GM21717 (cell line): ENCODE results near the gene RABEP2.
"Not testable (repeated sequence)": the region's sequence is repeated elsewhere in the genome, so short reads cannot be mapped to it uniquely, and the experiment has no call there.

Source experiments
- ATAC-seq: cut with Tn5 transposase; IDR thresholded peaks from one replicate; pipeline ENCODE4 v1.9.1; 2021; ENCODE audit warnings: mild to moderate bottlenecking, moderate library complexity; ENCODE audit not compliant: unreplicated experiment

The RABEP2 gene, protein sequence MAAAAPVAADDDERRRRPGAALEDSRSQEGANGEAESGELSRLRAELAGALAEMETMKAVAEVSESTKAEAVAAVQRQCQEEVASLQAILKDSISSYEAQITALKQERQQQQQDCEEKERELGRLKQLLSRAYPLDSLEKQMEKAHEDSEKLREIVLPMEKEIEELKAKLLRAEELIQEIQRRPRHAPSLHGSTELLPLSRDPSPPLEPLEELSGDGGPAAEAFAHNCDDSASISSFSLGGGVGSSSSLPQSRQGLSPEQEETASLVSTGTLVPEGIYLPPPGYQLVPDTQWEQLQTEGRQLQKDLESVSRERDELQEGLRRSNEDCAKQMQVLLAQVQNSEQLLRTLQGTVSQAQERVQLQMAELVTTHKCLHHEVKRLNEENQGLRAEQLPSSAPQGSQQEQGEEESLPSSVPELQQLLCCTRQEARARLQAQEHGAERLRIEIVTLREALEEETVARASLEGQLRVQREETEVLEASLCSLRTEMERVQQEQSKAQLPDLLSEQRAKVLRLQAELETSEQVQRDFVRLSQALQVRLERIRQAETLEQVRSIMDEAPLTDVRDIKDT

DNA sequence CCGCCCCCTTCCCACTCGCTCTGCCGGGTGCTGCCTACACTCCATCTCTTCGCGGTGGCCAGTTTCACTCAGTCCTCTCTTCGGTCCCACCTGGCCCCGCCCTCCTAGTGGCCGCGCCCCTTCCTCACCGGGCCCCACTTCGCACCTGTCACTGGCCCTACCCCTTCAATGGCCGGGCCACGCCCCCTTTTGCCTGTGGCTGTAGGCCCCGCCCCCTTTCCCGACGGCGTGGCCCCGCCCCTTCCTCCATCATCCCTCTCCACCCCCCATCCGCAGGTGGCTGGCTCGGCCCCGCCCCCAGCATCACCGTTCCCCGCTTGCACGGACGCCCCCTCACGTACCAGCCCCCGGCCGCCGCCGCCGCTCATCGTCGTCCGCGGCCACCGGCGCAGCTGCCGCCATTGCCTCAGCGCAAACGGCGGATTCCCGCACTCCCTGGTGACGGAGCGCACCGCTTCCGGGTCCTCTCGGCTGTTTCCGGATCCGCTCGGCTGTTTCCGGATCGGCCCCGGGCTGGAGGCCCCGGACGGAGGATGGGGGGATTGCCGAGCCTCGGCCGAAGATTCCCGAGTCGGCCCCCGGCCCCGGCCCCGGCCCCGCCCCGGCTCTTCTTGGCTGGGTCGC lies at the start of gene RABEP2:
Gene RABEP2, minus strand, starts transcription at position 477 of the 624 bp plus-strand sequence. Its CDS starts 75 bp downstream, at position 402.
- peak; percentile 45 for ATAC-seq

DNA sequence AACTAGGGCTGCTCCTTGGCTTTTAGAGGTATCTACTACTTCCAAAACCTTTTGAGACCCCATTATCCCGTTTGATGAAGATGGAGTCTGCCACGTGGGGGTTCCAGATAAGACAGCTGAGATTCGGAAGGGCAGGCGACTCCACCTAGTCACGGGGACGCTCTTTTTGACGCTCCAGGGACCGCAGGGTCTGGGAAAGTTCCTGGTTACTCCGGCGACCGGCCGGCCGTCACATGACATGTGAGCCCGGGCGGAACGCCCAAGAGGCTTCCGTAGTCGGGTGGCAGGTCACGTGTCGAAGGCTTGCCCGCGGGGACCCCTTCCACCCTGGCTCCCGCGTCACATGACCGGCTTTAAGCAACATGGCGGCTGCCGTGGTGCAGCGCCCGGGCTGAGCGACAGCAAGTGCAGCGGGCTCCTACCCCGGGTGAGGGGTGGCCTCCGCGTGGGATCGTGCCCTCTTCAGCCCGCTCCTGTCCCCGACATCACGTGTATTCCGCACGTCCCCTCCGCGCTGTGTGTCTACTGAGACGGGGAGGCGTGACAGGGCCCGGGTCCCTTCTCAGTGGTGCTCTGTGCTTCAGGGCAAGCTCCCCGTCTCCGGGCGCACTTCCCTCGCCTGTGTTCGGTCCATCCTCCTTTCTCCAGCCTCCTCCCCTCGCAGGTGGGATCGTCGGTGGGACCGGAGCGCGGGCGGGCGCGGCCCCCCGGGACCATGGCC lies 49.6 kb upstream of the RABEP2 start, which contains the start of gene SPNS1:
Gene SPNS1, plus strand, starts transcription at position 342 of the 721 bp plus-strand sequence. Its CDS starts 374 bp downstream, at position 716.
- peak; percentile 65 for ATAC-seq

DNA sequence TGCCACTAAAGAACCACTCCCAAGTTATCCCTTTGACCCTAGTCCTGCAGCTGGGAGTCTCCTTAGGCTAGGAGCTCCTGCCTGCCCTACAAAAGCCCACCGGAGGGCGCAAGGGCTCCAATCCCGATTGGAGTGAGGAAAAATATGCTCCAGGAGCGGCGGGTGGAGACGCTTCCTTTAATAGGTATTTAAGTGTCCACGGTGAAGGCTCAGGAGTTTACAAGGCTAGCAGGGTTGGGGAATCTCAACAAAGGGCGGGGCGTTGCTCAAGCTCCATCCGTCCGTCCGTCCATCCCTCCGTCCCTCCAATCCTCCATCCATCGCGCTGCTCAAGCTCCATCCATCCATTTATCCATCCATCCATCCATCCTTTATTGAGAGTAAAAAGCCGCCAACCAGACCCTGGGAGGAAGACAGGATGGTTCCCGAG lies 49.0 kb upstream of the RABEP2 start:
- peak; percentile 6 for ATAC-seq

DNA sequence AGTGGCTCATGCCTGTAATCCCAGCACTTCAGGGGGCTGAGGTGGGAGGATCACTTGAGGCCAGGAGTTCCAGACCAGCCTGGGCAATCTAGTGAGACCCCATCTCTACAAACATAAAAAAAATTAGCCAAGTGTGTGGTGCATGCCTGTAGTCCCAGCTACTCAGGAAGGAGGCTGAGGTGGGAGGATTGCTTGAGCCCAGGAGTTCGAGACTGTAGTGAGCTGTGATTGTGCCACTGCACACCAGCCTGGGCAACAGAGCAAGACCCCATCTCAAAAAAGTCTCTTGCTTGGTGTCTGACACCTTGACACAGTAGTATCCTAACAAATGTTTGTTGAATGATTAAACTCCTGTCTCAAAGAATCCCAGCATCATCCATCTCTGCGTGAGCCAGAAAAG lies 44.7 kb upstream of the RABEP2 start:
- ATAC-seq, result not testable (repeated sequence)

DNA sequence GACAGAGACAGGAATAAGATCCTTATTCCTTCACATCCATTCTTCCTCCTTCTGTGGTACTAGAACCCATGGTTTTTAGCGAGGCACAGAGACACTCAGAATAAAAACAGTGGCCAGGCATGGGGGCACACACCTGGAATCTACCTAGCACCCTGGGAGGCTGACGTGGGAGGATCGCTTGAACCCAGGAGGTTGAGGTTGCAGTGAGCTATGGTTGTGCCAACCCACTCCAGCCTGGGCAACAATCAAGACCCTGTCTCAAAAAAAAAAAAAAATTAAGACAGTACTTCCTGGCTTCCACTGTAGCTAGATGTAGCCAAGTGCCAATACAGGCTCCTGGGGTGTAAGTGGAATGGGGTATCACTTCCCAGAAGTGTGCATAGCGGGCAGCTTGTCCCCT lies 42.1 kb upstream of the RABEP2 start:
- no peak for ATAC-seq

DNA sequence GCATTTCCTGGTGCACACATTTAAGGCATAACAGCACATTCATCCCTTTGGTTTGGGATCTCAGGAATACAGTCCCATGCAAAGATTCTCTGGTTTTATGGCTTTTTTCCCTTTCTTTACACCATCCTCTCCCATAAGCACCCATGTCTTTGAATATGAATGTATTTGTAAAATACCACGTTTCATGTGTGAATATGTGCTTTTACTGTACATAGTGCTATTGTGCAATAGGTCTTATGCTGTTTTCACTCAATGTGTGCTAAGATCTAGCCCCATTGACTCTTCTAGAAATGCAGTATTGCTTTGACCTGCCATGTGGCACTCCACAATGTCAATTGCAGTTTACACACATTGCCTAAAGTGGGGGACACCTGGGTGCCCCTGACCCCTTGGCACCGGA lies 39.5 kb upstream of the RABEP2 start:
- no peak for ATAC-seq

DNA sequence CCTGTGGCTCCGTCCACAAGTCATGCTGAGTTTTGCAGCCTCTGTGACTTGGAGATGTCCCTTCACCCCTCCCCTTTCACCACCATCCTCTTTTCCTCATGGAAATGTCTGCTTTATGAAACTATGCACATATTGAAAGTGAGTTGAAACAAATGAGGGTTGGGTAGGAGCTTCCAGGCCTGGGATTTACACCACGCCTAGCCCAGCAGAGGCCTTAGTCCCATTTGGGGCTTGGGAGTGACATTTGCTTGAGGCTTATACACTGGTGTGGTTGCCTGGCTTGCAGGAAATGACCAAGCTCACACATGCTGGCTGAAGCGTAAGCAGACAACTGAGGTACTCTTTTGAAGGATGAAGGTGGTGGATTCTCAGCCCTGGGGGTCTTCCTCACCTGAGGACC lies 39.0 kb upstream of the RABEP2 start:
- no peak for ATAC-seq

DNA sequence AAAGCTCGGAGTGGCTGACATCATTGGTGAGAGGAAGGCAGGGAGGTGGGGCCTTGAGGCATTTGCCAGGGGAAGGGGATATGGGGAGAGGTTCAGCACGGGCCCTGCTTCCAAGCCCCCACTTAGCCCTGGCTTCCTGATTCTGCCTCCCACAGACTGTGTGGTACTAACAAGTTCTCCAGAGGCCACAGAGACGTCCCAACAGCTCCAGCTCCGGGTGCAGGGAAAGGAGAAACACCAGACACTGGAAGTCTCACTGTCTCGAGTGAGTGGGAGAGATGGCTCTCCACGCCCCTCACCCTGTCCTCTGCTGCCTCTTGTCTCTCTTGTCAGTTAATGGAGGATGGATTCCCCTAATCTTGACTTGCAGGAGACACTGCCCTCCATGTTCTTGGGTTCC lies 33.8 kb upstream of the RABEP2 start:
- no peak for ATAC-seq

DNA sequence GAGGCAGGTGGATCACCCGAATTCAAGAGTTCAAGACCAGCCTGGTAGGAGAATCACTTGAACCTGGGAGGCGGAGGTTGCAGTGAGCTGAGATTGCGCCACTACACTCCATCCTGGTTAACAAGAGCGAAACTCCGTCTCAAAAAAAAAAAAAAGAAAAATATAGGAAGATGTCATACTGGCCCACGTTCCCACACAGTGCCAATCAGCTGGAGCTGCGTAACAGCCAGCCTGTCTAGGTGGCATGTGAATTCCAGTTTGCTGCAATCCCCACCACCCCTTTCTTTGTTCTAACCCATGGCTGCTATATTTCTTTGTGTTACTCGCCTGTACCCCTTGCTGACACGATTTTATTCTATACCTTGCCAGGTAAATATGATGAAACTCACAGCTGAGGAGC lies 33.2 kb upstream of the RABEP2 start:
- no peak for ATAC-seq

DNA sequence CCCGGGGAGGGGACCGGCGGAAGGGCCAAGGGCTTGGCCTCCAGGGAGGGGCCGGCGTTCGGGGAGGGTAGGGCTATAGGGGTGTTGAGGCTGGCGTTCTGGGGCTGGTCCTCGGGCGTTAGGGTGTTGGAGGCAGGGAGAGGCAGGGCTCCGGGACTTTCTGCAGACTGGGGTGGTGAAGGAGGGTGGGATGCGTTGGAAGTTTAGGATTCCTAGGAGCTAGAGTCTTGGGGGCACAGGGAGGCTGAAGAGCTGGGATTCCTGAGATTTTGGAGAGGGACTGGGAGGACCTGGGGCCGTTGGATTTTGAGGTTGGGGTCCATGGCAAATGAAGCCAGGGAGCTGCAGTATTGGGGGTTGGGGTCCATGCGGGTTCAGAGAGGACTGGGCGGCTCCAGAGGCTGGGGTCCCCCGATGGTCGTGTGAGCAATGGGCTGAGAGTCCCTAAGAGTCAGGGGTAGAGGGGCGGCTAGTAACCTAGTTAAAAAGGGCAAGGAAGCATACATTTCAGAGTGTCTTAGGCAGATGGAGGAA lies 26.4 kb upstream of the RABEP2 start:
- ATAC-seq, result no peak

DNA sequence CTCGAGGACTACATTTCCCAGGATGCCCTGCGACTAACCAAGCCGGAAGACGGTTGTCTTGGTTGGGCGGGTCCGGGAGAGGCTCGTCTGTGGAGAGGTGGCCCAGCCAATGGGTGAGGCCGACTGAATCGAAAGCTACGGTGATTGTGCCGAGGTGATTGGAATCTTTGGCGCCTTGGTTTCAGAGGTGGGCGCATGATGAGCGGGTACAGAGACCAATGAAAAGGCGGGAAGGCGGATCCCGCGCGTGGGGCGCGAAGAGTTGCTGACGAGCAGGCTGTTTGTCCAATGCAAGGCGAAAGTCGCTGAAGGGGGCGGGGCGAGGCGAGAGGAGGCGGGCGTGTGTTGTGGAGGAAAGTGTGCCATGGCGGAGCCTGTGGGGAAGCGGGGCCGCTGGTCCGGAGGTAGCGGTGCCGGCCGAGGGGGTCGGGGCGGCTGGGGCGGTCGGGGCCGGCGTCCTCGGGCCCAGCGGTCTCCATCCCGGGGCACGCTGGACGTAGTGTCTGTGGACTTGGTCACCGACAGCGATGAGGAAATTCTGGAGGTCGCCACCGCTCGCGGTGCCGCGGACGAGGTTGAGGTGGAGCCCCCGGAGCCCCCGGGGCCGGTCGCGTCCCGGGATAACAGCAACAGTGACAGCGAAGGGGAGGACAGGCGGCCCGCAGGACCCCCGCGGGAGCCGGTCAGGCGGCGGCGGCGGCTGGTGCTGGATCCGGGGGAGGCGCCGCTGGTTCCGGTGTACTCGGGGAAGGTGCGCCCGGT lies 25.8 kb upstream of the RABEP2 start, which contains the start of gene NFATC2IP:
Gene NFATC2IP, plus strand, starts transcription at position 290 of the 762 bp plus-strand sequence. Its CDS starts 75 bp downstream, at position 365.
- peak; percentile 90 for ATAC-seq

DNA sequence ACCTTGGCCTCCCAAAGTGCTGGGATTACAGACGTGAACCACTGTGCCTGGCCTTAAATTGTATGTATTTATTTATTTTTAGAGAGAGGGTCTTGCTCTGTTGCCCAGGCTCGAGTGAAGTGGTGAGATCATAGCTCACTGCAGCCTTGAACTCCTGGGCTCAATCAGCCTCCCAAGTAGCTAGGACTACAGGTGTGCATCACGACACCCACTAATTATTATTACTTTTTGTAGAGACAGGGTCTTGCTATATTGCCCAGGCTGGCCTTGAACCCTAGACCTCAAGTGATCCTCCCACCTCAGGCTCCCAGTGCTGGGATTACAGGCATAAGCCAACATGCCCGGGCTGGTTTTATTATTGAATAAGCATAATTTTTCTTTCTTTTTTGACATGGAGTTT lies 21.6 kb upstream of the RABEP2 start:
- no peak for ATAC-seq

DNA sequence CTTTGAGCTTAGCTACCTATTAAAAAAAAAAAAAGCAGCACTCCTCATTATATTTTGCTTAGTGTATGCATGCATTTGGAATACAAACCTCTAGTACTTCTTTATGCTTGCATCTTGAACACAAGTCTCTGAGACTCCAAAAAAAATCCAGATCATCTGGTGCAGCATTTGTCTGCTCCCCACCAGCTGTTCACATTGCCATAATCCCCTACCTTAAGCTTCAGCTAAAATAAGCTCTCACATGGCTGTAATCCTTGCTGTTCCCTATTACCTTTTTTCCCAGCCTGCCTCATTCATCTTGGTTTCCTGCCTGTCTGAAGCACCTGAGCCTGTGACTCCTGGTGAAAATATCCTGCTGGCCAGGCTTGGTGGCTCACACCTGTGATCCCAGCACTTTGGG lies 18.2 kb upstream of the RABEP2 start:
- ATAC-seq, result no peak

DNA sequence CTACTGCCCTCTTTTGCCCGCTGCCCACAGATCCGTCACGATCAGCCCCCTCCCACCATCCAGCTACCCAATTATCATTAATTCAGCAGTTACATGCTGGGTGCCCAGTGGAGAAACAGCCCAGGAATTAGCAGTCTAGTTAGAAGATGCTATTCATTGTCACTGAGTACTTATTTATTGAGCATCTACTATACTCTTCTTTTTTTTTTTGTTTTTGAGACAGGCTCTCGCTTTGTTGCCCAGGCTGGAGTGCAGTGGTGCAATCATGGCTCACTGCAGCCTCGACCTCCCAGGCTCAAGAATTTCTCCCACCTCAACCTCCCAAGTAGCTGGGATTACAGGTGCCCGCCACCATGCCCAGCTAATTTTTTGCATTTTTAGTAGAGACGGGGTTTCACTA lies 14.8 kb upstream of the RABEP2 start:
- not testable (repeated sequence) for ATAC-seq

DNA sequence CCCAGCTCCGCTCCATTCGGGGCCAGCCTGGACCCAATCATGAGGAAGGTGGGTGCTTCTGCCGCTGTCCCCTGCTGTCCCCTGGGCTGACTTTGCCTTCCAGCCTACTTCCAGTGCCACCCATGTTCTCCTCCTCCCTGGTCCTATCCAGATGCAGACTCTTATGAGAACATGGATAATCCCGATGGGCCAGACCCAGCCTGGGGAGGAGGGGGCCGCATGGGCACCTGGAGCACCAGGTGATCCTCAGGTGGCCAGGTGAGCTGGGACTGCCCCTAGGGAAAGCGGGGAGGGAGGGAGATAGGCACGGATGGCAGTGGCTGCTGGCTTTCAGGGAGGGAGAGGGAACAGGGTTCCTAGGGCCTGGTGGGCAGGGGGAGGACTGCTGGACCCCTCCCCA lies 13.7 kb upstream of the RABEP2 start:
- no peak for ATAC-seq

DNA sequence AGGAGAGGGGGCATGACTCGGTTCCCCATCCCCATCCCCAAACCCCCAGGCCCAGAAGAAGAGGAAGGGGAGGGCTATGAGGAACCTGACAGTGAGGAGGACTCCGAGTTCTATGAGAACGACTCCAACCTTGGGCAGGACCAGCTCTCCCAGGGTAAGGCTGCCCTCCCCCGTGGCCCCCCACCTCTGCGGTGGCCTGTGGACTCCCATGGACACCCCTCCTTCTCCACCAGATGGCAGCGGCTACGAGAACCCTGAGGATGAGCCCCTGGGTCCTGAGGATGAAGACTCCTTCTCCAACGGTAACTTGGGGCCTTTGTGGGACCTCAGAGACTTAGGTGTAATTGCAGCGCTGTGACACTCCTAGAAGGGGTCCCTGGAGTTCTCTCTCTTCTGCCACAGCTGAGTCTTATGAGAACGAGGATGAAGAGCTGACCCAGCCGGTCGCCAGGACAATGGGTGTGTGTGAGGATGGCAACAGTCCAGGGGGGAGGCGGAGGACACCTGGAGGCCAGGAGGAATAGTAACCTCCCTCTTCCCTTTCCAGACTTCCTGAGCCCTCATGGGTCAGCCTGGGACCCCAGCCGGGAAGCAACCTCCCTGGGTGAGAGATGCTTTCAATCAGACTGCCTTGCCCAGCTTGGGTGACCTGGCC lies 12.3 kb upstream of the RABEP2 start:
- ATAC-seq, result no peak

DNA sequence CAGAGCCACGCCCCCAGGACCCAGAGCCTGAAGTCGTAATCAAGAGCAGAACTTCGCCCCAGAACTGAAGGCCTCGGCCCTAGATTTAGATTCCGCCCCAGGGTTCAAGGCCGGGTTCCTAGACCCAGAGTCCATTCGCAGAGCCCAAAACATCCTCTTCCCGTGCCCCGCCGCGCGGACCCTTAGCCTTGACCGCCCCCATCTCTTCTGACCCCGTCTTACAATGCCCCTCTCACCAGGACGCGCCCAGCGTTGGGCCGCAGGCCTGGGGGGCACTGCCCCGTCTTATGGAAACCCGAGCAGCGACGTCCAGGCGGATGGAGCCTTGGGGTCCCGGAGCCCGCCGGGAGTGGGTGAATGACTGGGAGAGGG lies 11.7 kb upstream of the RABEP2 start:
- ATAC-seq, result no peak

DNA sequence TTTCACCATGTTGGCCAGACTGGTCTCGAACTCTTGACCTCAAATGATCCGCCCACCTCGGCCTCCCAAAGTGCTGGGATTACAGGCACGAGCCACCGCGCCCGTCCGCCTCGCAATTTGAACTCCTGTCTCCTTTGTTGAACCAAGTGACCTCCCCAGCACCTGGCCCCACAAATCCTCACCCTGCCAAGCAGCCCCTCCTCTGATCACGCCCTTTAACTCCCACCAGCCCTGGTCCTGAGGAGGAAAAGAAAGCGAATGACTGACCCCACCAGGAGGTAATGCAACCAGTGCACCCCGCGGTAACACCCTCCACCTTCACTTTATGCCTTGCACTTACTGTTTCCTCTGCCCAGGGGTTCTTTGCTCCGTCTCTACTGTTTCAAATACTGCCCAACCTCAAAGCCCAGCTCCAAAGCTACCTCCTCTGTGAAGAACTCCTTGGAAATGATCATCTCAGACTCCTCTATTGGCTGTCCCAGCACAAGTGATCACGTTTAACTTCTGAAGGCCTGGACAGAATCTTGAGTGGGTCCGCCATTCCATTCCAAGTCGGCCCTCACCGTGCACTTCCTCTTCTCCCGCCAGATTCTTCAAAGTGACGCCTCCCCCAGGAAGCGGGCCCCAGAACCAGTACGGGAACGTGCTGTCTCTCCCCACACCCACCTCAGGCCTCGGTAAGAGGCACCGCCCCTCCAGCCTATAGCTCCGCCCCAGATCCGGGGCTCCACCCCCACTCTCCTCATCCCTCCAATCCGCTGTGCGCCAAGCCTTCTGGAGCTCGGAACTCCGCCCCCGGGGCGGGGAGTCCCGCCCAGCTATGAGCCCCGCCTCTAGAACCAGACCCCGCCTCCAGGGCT lies 11.1 kb upstream of the RABEP2 start:
- ATAC-seq, result no peak

DNA sequence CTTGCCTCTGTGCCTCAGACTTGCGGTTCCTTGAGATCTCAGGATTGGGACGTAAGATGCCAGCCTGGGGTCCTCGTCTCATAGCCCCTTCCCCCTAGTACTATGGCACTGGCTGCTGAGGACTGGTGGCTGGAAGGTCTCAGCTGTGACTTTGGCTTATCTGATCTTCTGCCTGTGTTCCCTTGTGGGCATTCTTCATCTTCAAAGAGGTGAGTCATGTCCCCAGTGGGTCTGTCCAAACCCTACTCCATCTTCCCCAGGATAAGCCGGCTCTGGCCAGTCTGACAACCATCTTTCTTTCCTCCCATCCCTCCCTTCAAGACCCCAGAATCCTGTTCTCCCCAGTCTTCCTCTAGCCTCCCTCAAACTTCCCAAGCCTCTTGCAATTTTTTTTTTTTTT lies 10.3 kb upstream of the RABEP2 start:
- no peak for ATAC-seq
